ENCODE measurements around the gene IRF2BPL.

IRF2BPL gene

DNA sequence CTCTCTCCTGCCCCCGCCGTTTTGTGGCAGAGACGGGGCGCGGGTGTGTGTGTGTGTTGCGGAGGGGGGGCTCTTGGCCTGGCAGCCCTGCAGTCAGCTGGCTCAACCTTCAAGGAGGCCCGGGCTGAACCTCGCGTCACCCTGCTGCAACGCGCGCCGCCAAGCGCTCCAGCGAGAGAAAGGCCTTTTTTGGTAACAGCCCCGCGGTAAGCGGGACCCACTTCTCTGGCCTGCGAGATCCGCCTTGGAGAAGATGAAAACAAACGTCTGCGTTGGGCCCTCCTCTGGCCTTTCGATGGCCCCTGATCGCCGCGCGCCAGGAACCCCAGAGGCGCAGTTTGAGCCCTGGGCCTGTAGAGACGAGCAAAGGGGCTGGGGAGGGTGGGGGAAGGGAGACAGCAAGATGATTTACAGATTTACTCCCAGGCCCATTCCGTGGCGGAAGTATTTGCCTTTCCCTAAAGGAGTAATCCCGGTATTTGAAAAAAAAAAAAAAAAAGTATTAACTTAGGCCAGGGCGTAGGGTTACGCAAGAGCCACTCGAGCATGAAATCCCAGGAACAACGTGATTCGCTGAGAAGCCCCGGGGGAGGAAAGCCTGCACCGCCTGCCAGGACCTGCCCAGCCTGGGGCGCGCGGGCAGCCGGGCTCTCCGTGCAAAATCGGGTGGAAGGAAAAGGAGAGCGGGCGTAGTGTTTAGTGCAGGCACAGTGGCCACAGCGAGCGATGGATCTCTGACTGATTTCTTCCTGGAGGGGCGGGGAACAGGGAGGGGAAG, 4.5 kb upstream of the IRF2BPL start:
- Histone ChIP-seq H3K36me3 (ENCODE audit: control insufficient read depth in 2 of 2, insufficient read depth in 2 of 2, low read length in 2 of 2) (no peaks in the 10 kb centered on the region), H3K4me1 (ENCODE audit: control insufficient read depth, insufficient read depth, low read length) (peaks cover 57% of the 10 kb centered on the region), H3K27ac (ENCODE audit: low read length) (peak overlapping the region; percentile 100)

DNA sequence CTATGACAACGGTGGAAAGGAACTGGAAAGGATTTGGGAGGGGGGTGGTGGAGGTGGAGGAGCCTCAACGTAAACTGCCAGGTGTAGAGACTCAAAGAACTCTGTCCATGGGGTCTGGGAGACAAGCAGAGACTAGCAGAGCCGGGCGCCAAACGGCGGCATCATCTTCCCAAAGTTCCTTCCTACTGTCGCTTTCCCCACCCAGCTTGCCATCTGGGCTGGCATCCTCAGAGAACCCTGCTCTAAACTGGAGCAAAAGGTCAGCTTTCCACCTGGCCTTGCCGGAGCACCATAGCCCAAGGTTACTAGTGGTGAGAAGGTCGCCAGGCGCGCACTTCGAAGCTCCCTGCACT, 4.0 kb upstream of the IRF2BPL start:
- peaks cover 51% of the 10 kb centered on the region for H3K4me1 ChIP-seq (ENCODE audit: control insufficient read depth, insufficient read depth, low read length)

More for the DNA sequence above, 4.5 kb upstream of the IRF2BPL start:
- Histone ChIP-seq H3K9ac (ENCODE audit: low read length in 2 of 2) (peak overlapping the region; percentile 96 to 99), H3K4me3 (ENCODE audit: low read length in 2 of 2) (peak overlapping the region; percentile 72 to 78), H3K27me3 (ENCODE audit: control insufficient read depth in 1 of 2, insufficient read depth in 2 of 2, low read length in 2 of 2) (no peaks in the 10 kb centered on the region), H3K9me3 (ENCODE audit: control insufficient read depth in 2 of 2, low read length in 2 of 2) (no peaks in the 10 kb centered on the region)

DNA sequence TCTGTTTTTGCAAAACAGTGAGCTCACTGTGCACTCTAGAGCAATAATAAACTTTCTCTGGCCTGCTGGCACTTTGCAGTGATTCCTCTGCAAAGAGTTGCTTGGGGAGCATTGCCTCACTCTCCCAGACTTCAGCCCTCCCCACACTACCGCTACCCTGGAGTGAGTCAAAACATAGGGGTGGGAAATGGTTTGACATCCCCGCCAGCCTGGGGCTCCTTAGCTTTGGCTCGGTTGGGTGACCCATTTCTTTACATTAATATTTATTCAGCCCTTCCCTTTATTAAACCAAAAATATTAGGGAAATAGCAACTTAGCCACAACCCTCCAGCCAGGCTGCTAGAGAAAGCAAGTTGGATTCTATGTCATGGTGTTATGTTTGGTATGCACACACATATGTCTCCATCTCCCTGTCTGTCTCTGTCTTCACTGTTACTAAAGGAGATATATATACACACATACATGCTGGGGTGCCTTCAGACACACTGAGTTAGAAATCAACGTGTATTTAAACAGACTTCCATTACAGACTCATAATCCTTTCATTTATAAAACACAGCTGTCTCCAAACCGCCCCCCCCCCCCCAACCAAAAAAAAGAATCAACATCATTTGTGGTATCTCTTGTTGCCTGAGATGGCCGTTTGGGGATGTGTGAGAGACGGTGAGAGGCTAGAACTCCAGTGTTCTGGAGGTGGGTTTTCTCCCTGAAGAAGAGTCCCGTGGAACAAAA, 3.4 kb upstream of the IRF2BPL start:
- Histone ChIP-seq H3K9ac (ENCODE audit: low read length in 2 of 2) (peak overlapping the region; percentile 96 to 99), H3K4me1 (ENCODE audit: control insufficient read depth, insufficient read depth, low read length) (peaks cover 46% of the 10 kb centered on the region), H3K27me3 (ENCODE audit: control insufficient read depth in 1 of 2, insufficient read depth in 2 of 2, low read length in 2 of 2) (no peaks in the 10 kb centered on the region), H3K4me3 (ENCODE audit: low read length in 2 of 2) (peak overlapping the region; percentile 56 to 72), H3K36me3 (ENCODE audit: control insufficient read depth in 2 of 2, insufficient read depth in 2 of 2, low read length in 2 of 2) (no peaks in the 10 kb centered on the region), H3K9me3 (ENCODE audit: control insufficient read depth in 2 of 2, low read length in 2 of 2) (no peaks in the 10 kb centered on the region), H3K27ac (ENCODE audit: low read length) (peak overlapping the region; percentile 100)

More for the DNA sequence above, 4.0 kb upstream of the IRF2BPL start:
- Histone ChIP-seq H3K9ac (ENCODE audit: low read length in 2 of 2) (peak overlapping the region; percentile 96 to 99), H3K4me3 (ENCODE audit: low read length in 2 of 2) (peak overlapping the region; percentile 56 to 72), H3K27me3 (ENCODE audit: control insufficient read depth in 1 of 2, insufficient read depth in 2 of 2, low read length in 2 of 2) (no peaks in the 10 kb centered on the region), H3K36me3 (ENCODE audit: control insufficient read depth in 2 of 2, insufficient read depth in 2 of 2, low read length in 2 of 2) (no peaks in the 10 kb centered on the region), H3K27ac (ENCODE audit: low read length) (peak overlapping the region; percentile 100), H3K9me3 (ENCODE audit: control insufficient read depth in 2 of 2, low read length in 2 of 2) (no peaks in the 10 kb centered on the region)

DNA sequence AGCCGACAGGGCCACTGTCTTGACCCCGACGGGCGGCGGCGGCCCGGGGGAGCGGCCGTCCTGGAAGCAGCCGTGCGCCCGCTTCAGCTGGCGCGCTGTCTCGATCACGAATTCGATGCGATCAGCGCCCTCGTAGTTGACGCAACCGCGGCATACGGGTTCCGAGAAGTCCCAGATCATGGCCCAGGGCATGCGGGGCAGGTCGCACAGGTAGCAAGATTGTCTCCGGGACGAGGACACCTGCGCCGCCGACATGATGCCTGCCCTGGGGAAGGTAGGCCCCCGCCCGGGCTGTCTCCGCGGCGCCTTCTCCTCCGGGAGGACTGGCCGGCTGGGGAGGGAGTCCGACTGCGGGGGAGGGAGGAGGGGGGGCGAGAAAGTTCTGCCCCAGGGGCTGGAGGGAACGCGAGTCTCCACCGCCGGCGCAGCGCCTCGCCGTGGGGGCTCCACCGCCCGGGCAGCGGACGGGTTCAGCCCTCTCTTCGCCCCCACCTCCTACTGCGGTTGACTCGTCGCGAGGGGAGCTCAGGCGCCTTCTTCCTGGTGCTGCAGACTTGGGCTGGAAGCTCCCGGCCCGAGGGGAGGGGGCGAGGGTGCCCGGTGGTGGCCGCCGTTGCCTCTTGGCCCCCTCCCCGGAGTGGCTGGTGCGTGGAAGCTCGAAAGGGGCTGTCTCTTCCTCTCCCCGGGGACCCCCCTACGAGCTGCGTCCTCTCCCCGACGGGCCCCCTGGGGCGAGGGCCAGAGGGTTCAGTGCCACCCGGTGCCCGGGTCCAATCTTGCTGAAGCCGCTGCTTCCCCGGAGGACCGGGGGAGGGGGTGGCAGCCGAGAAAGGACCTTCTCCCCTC, 747 bp downstream of the IRF2BPL start:
- Histone ChIP-seq H3K9ac (ENCODE audit: low read length in 2 of 2) (peak overlapping the region; percentile 97 to 99), H3K27me3 (ENCODE audit: control insufficient read depth in 1 of 2, insufficient read depth in 2 of 2, low read length in 2 of 2) (no peaks in the 10 kb centered on the region), H3K4me3 (ENCODE audit: low read length in 2 of 2) (peak overlapping the region; percentile 62 to 86), H3K4me1 (ENCODE audit: control insufficient read depth, insufficient read depth, low read length) (peaks cover 68% of the 10 kb centered on the region), H3K9me3 (ENCODE audit: control insufficient read depth in 2 of 2, low read length in 2 of 2) (no peaks in the 10 kb centered on the region), H3K27ac (ENCODE audit: low read length) (peak overlapping the region; percentile 100), H3K36me3 (ENCODE audit: control insufficient read depth in 2 of 2, insufficient read depth in 2 of 2, low read length in 2 of 2) (peaks cover 0 to 2% of the 10 kb centered on the region in 2 donors)

DNA sequence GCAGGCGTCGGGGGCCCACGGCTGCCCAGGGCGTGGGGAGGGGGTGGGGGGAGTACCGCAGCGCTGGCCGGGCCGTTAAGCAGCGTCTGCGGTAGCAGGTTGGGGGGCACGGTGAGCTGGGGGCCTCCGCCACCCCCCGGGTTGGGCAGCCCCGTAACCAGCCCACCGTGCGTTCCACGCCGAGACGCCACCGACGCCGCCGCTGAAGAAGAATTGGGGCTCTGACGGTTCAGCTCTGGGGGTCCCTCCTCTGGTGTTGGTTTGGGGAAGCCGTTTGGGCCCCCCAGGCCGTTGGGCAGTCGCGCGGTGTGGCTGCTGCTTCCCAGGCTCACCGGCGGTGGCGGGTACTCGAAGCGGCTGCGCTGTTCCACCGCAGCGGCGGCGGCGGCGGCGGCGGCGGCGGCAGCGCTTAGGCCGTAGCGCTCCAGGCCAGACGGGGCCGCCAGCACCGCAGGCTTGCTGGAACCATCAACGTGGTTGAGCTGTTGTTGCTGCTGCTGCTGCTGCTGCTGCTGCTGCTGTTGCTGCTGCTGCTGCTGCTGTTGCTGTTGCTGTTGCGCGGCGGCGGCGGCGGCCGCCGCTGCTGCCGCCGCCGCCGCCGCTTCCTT, 1.5 kb downstream of the IRF2BPL start:
- no peaks in the 10 kb centered on the region for H3K9me3 ChIP-seq (ENCODE audit: control insufficient read depth in 2 of 2, low read length in 2 of 2)
- H3K9ac ChIP-seq (ENCODE audit: low read length in 2 of 2): peak overlapping the region; percentile 97 to 99
- H3K36me3 ChIP-seq (ENCODE audit: control insufficient read depth in 2 of 2, insufficient read depth in 2 of 2, low read length in 2 of 2): peaks cover 0 to 2% of the 10 kb centered on the region in 2 donors
- H3K27me3 ChIP-seq (ENCODE audit: control insufficient read depth in 1 of 2, insufficient read depth in 2 of 2, low read length in 2 of 2): no peaks in the 10 kb centered on the region
- peak overlapping the region; percentile 100 for H3K27ac ChIP-seq (ENCODE audit: low read length)
- H3K4me1 ChIP-seq (ENCODE audit: control insufficient read depth, insufficient read depth, low read length): peaks cover 65% of the 10 kb centered on the region
- peak overlapping the region; percentile 86 to 95 for H3K4me3 ChIP-seq (ENCODE audit: low read length in 2 of 2)

DNA sequence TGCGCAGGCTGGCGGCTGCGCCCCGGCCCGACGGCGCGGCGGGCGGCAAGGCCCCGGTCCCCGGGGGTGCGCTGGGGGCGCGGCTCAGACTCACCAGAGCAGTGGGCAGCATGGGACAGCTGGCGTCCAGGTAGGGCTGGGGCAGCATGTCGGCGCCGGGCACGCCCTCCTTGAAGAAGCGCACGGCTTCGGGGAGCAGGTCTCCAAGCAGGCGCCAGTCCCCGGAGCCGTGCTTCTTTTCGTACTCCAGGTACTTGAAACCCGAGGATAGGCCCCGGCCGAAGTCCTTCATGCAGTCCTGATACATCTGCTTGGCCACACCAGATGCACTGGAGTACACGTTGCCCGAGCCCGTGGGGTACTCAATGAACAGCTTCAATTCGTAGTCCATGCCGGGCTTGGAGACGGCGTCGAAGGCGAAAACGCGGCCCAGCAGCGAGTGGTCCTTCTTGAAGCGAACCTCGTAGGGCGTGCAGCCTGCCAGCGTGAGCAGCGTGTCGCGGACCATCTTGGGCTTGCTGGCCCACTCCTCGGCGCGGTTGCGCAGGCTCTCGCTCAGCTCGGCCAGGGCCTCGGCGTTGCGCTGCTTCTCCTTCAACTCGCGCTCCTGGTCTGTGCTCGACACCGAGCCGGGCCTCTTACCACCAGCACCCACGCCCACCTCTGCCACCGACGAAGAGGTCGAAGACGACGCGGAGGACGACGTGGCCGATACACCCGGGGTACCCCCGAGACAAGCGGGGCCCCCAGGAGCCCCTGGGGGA, 2.2 kb downstream of the IRF2BPL start:
- peak overlapping the region; percentile 86 to 95 for H3K4me3 ChIP-seq (ENCODE audit: low read length in 2 of 2)
- H3K36me3 ChIP-seq (ENCODE audit: control insufficient read depth in 2 of 2, insufficient read depth in 2 of 2, low read length in 2 of 2): peaks cover 0 to 2% of the 10 kb centered on the region in 2 donors
- no peaks in the 10 kb centered on the region for H3K27me3 ChIP-seq (ENCODE audit: control insufficient read depth in 1 of 2, insufficient read depth in 2 of 2, low read length in 2 of 2)
- no peaks in the 10 kb centered on the region for H3K9me3 ChIP-seq (ENCODE audit: control insufficient read depth in 2 of 2, low read length in 2 of 2)
- H3K27ac ChIP-seq (ENCODE audit: low read length): peak overlapping the region; percentile 100
- H3K9ac ChIP-seq (ENCODE audit: low read length in 2 of 2): peak overlapping the region; percentile 87 to 99
- peaks cover 58% of the 10 kb centered on the region for H3K4me1 ChIP-seq (ENCODE audit: control insufficient read depth, insufficient read depth, low read length)

DNA sequence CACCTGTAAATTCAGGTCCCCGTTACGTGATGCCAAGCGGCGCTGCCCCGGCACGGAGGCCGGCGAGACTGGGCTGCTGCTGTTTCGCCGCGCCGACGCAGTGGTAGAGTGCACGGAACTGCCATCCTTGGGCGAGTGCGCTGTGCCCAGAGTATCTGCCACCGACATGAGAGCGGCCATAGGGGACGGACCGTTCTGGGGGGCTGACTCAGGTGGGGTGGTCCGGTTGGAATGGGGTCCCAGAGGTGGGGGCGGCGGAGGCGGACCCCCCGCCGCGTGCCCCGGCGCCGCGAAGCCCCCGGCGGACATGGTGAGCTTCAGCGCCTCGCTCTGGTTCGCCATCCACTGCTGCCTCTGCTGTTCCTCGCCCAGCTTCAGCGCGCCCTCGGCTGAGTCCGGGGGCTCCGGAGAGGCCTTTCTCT, 2.8 kb downstream of the IRF2BPL start:
- Histone ChIP-seq H3K9ac (ENCODE audit: low read length in 2 of 2) (peak overlapping the region; percentile 87 to 99), H3K27me3 (ENCODE audit: control insufficient read depth in 1 of 2, insufficient read depth in 2 of 2, low read length in 2 of 2) (no peaks in the 10 kb centered on the region), H3K36me3 (ENCODE audit: control insufficient read depth in 2 of 2, insufficient read depth in 2 of 2, low read length in 2 of 2) (peaks cover 0 to 2% of the 10 kb centered on the region in 2 donors), H3K4me3 (ENCODE audit: low read length in 2 of 2) (peak overlapping the region; percentile 86 to 95), H3K4me1 (ENCODE audit: control insufficient read depth, insufficient read depth, low read length) (peaks cover 52% of the 10 kb centered on the region), H3K27ac (ENCODE audit: low read length) (peak overlapping the region; percentile 100), H3K9me3 (ENCODE audit: control insufficient read depth in 2 of 2, low read length in 2 of 2) (no peaks in the 10 kb centered on the region)

DNA sequence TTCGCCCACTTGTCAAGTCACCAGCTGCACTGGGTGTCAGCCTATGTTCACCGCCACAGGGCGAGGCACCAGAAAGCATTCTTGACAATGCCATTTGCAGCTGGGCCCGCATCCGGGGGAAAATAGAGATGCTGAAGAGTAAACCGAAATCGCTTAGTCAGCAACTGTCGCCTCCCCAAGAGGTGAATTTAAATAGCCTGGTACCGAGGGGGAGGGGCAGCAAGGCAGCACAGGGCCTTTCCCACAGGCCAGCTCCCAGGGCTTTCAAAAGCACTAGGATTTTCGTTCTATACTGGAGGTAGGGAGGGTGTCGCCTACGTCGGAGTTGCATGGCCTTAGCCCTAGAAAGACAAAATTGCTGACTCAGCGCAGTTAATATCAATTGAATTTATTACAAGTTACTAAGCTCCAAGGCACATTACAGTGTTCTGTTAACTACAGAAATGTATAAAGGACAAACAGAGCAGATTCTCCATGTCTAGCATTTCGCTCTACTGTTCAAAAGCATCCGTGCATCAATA, 4.3 kb downstream of the IRF2BPL start:
- peak overlapping the region; percentile 58 to 99 for H3K9ac ChIP-seq (ENCODE audit: low read length in 2 of 2)
- no peaks in the 10 kb centered on the region for H3K9me3 ChIP-seq (ENCODE audit: control insufficient read depth in 2 of 2, low read length in 2 of 2)
- peaks cover 45% of the 10 kb centered on the region for H3K4me1 ChIP-seq (ENCODE audit: control insufficient read depth, insufficient read depth, low read length)
- peaks cover 0 to 2% of the 10 kb centered on the region in 2 donors for H3K36me3 ChIP-seq (ENCODE audit: control insufficient read depth in 2 of 2, insufficient read depth in 2 of 2, low read length in 2 of 2)
- peak overlapping the region; percentile 86 to 95 for H3K4me3 ChIP-seq (ENCODE audit: low read length in 2 of 2)
- peak overlapping the region; percentile 73 for H3K27ac ChIP-seq (ENCODE audit: low read length)
- no peaks in the 10 kb centered on the region for H3K27me3 ChIP-seq (ENCODE audit: control insufficient read depth in 1 of 2, insufficient read depth in 2 of 2, low read length in 2 of 2)

DNA sequence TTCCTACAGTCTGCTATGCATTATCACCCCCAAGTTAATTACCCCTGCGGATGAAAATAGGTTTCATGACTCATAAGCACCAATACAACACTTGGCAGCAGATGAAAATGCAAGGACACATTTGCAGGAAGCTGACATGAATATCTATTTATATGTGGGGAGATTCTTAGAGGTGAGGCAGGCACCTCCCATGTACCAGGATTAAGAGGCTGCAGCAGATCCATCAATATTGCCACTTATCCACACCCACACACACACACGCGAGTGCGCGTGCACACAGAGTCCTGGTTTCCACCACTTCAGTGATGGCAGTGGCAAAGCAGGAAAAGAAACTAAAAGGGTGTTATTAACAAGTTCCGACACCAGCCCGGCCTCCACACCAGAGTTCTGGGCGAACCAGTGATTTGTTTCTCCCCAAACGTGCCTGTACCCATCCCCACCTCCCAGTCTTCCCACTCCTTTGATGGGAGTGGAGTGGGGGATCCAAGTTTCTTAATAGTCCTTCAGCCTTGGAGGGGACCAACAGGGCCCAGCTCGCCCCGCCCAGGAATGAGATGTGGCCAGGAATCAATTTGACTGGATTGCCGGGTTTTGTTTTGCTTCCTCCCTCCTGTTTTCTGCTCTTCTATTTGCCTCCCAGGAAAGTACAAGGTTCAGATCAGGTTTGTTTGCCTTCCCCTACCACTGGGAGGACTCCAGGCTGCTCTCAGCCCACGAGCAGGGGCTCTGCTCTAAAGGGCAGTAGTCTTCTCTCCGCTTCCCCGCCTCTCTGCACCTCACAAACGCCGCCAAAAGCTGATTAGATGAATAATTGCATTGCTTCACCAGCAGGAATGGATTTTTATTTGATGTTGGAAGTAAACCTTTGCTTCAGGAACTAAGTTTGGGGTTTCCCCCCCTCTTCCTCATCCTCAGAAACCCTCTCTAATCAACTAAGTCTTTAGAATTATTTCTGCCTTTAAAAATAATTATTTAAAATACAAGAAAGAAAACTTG, 5.2 kb downstream of the IRF2BPL start:
- Histone ChIP-seq H3K27me3 (ENCODE audit: control insufficient read depth in 1 of 2, insufficient read depth in 2 of 2, low read length in 2 of 2) (no peaks in the 10 kb centered on the region), H3K27ac (ENCODE audit: low read length) (peak overlapping the region; percentile 73), H3K9ac (ENCODE audit: low read length in 2 of 2) (peak overlapping the region; percentile 58 to 99), H3K4me3 (ENCODE audit: low read length in 2 of 2) (peak overlapping the region; percentile 86 to 95), H3K4me1 (ENCODE audit: control insufficient read depth, insufficient read depth, low read length) (peaks cover 40% of the 10 kb centered on the region), H3K36me3 (ENCODE audit: control insufficient read depth in 2 of 2, insufficient read depth in 2 of 2, low read length in 2 of 2) (peaks cover 0 to 2% of the 10 kb centered on the region in 2 donors), H3K9me3 (ENCODE audit: control insufficient read depth in 2 of 2, low read length in 2 of 2) (no peaks in the 10 kb centered on the region)

Data from stomach smooth muscle (tissue), 2 donors.